Right ventricle myocardium superior (tissue), 1 donor: ENCODE results near the gene IGSF22. TPM values are rescaled to one million over a fixed set of nuclear protein-coding genes. Genes with fewer than 3 reads are reported as not detected.

Source experiments
- total RNA-seq: library from RNA; stranded (reverse); fragmentation: NEBNext Ultra II Directional; extraction: Animal tissue kit (Norgen Biotek cat#: 25700); gene quantifications from one replicate; pipeline ENCODE4 v1.2.1, GENCODE V29; 2021
- donor health status: DM: no; HTN: yes; CAD: no; lungs with severe emphysema.

IGSF22 gene
- total RNA-seq, 1 donor from 2014 or later: 0.86 TPM

Other genes starting within 250 kb of the IGSF22 start
- gene TSG101, start 199.2 kb downstream of the IGSF22 start, total RNA-seq: 56.2 TPM
- 19.3 TPM for gene UEVLD, start 137.5 kb downstream of the IGSF22 start, total RNA-seq
- 13.3 TPM for gene MISFA, start 126.4 kb downstream of the IGSF22 start, total RNA-seq
- 8.2 TPM for gene SPTY2D1, start 91.8 kb downstream of the IGSF22 start, total RNA-seq
- 4.3 TPM for gene TMEM86A, start 27.4 kb downstream of the IGSF22 start, total RNA-seq
- gene PTPN5, start 65.6 kb upstream of the IGSF22 start, total RNA-seq: 1.0 TPM
- not detected for gene MRGPRX1, start 213.2 kb upstream of the IGSF22 start, total RNA-seq